NCI-H2196 (cell line): ENCODE results near the gene DSG3.

ENCODE experiments used
- DNase-seq: peaks from one replicate; lab custom pipeline; 2025; ENCODE audit not compliant: unreplicated experiment; lab: John Stamatoyannopoulos, UW

Gene DSG3

GRCh38 chr18:31512203-31512764 lies 64.7 kb downstream of the DSG3 start:
- no peak for DNase-seq

GRCh38 chr18:31513189-31513935 lies 65.8 kb downstream of the DSG3 start:
- DNase-seq = no peak

DNA sequence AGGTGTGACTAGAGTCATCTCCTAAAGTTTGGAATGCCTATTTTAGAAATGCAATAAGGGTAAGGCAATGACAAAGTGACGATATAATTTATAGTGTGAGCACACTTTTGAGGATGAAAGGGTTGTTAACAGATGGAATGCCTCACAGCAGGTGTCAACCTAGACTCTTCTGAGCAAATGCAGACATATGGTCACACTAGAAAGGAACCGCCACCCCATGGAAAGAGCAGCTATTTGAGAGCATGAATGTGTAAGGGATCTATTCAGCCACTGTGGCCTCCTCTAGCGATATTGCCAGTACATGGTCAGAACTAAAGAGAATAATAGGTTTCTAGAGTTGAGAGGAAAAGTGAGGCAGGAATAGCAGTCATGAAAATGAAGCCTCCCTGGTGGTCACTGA lies 68.9 kb downstream of the DSG3 start:
- DNase-seq = no peak

DNA sequence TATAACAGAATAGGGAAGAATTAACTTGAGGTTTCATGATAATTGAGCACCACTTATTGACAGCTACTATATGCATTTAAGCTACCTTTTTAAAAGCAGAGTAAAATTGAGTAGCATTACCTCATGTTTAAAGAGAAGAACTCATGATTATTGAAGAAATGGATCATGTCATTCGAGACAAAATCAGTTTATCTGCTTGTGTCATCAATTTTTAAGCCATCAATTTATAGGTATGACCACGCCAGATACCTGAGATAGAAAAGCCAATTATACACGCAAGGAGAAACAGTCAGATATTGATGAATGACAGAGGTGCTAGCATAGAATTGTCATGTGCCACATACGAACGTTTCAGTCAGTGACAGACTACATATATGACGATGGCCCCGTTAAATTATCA lies 78.8 kb downstream of the DSG3 start:
- no peak for DNase-seq
